ENCODE data around the gene GSTCD. TPM values are rescaled to one million over a fixed set of nuclear protein-coding genes. Genes with fewer than 3 reads are reported as not detected.

Gene GSTCD
- total RNA-seq, 1 experiment from 2014 or later = 22.5 TPM

GRCh38 chr4:105710678-105711077 is 2.1 kb downstream of the GSTCD start:
- CTCF ChIA-PET = no interaction called here
- intact Hi-C loops (cut with micrococcal nuclease) = no loop called here
- H3K27me3 ChIP-seq (ENCODE audit: insufficient read depth, low read length) = no peaks in the 10 kb centered on the region

DNA sequence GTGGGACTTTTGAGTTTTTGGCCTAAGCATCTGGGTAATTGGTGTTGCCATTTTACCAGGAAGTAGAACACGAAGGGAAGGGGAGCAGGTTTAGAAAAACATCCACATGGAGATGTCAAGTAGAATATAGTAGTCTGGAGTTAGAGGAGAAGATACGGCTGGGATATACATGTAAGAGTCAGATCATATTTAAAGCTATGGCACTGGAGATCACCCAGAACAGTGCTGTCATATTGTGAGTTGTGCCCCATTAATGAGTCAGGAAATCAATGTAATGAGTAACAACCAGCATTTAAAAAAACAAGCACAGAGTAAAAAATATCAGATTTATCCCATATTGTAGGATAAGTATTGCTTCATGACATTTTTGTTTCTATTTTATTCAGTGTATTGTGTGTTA is 4.2 kb downstream of the GSTCD start:
- intact Hi-C loops (cut with micrococcal nuclease) = no loop called here
- H3K27me3 ChIP-seq (ENCODE audit: insufficient read depth, low read length) = no peaks in the 10 kb centered on the region
- DNase-seq (ENCODE audit: low read depth, low spot score) = no peak
- TF ChIP-seq ATF3 (IDR thresholded peaks at IDR 0.05) (no peak), EGR1 (IDR thresholded peaks at IDR 0.05; ENCODE audit: low read depth) (no peak), EZH2 (IDR thresholded peaks at IDR 0.05) (no peak), FOSL1 (IDR thresholded peaks at IDR 0.05; ENCODE audit: low read depth) (no peak), CEBPB (IDR thresholded peaks at IDR 0.05; ENCODE audit: low read depth) (no peak), TCF7L2 (IDR thresholded peaks at IDR 0.05; ENCODE audit: borderline replicate concordance, extremely low read depth, insufficient read depth, insufficient read length) (no peak), MAX (IDR thresholded peaks at IDR 0.05) (no peak), ZFX (IDR thresholded peaks at IDR 0.05) (no peak)
- peaks cover 59% of the 10 kb centered on the region for H3K79me2 ChIP-seq (ENCODE audit: insufficient read depth, low read length)
- no peaks in the 10 kb centered on the region for H3K9me3 ChIP-seq (ENCODE audit: control insufficient read depth in 1 of 2, insufficient read depth in 1 of 2, low read depth in 1 of 2, low read length in 2 of 2)
- no peaks in the 10 kb centered on the region for H3K36me3 ChIP-seq (ENCODE audit: control insufficient read depth in 1 of 2, insufficient read depth in 2 of 2, low read length in 2 of 2)
- H4K20me1 ChIP-seq (ENCODE audit: insufficient read depth) = no peaks in the 10 kb centered on the region
- BruUV-seq (replicated peaks) = no TSS peak
- H3K27ac ChIP-seq (ENCODE audit: low read depth, low read length) = no peak overlapping the region
- ChIA-PET CTCF (no interaction called here), RAD21 (ENCODE audit: low non-redundant PET in 1 of 2, low total read pairs in 2 of 2, uncharacterized antibody in 2 of 2, unreplicated experiment in 2 of 2) (no interaction called here), POLR2A (no interaction called here)
- no peaks in the 10 kb centered on the region for H3K9me2 ChIP-seq (ENCODE audit: insufficient read depth)
- no peak overlapping the region for H3K4me2 ChIP-seq (ENCODE audit: low read length)
- no peak for ATAC-seq
- H3K4me3 ChIP-seq (replicated peaks in 1 of 2; ENCODE audit: low read depth in 1 of 2, low read length in 2 of 2) = no peak overlapping the region
- peaks cover 0 to 6% of the 10 kb centered on the region in 2 experiments; a peak in 2 of 4 replicates for H3K4me1 ChIP-seq (ENCODE audit: control insufficient read depth in 1 of 2, insufficient read depth in 2 of 2, low read length in 2 of 2)
- no peak overlapping the region for H3K9ac ChIP-seq (ENCODE audit: low read length)
- no peak overlapping the region for H2AFZ ChIP-seq (ENCODE audit: low read depth, low read length, poor library complexity, severe bottlenecking)

More at GRCh38 chr4:105710678-105711077, 2.1 kb downstream of the GSTCD start:
- Histone ChIP-seq H3K27ac (ENCODE audit: low read depth, low read length) (no peak overlapping the region), H2AFZ (ENCODE audit: low read depth, low read length, poor library complexity, severe bottlenecking) (no peak overlapping the region), H3K4me2 (ENCODE audit: low read length) (no peak overlapping the region; the same call in 1 of the 2 replicates), H3K9me2 (ENCODE audit: insufficient read depth) (no peaks in the 10 kb centered on the region), H3K4me3 (replicated peaks in 1 of 2; ENCODE audit: low read depth in 1 of 2, low read length in 2 of 2) (no peak overlapping the region), H3K9ac (ENCODE audit: low read length) (no peak overlapping the region), H3K36me3 (ENCODE audit: control insufficient read depth in 1 of 2, insufficient read depth in 2 of 2, low read length in 2 of 2) (no peaks in the 10 kb centered on the region), H3K9me3 (ENCODE audit: control insufficient read depth in 1 of 2, insufficient read depth in 1 of 2, low read depth in 1 of 2, low read length in 2 of 2) (no peaks in the 10 kb centered on the region), H4K20me1 (ENCODE audit: insufficient read depth) (no peaks in the 10 kb centered on the region), H3K4me1 (ENCODE audit: control insufficient read depth in 1 of 2, insufficient read depth in 2 of 2, low read length in 2 of 2) (peaks cover 0 to 14% of the 10 kb centered on the region in 2 experiments; a peak in 3 of 4 replicates), H3K79me2 (ENCODE audit: insufficient read depth, low read length) (peaks cover 77% of the 10 kb centered on the region)
- RAD21 ChIA-PET (ENCODE audit: low non-redundant PET in 1 of 2, low total read pairs in 2 of 2, uncharacterized antibody in 2 of 2, unreplicated experiment in 2 of 2) = no interaction called here
- DNase-seq (ENCODE audit: low read depth, low spot score) (no peak), ATAC-seq (no peak)
- TF ChIP-seq FOSL1 (IDR thresholded peaks at IDR 0.05; ENCODE audit: low read depth) (no peak), RAD21 (IDR thresholded peaks at IDR 0.05; ENCODE audit: low read depth) (no peak), CBX3 (IDR thresholded peaks at IDR 0.05; ENCODE audit: low read depth) (no peak), CEBPB (IDR thresholded peaks at IDR 0.05; ENCODE audit: low read depth) (no peak), SIN3A (IDR thresholded peaks at IDR 0.05; ENCODE audit: low read depth) (no peak), SRF (IDR thresholded peaks at IDR 0.05; ENCODE audit: low read depth) (no peak)
- POLR2A ChIA-PET = no interaction called here
- no TSS peak for BruUV-seq (replicated peaks)

Data from HCT116 (cell line).